Epidermal melanocyte (primary cell): ENCODE results near the gene TENM4.

Source experiments
- DNase-seq: peaks from one replicate; pipeline ENCODE4 v3.0.0; 2011; ENCODE audit warnings: low spot score; ENCODE audit not compliant: insufficient read length

The TENM4 gene

GRCh38 chr11:78683774-78684173, 757.1 kb downstream of the TENM4 start:
- no peak for DNase-seq

- no peak for DNase-seq
These were observed 764.7 kb downstream of the TENM4 start for GRCh38 chr11:78676026-78676557.

GRCh38 chr11:78672850-78673620, 767.8 kb downstream of the TENM4 start:
- no peak for DNase-seq

- DNase-seq = no peak
These were observed 771.6 kb downstream of the TENM4 start for GRCh38 chr11:78669249-78669648.

- DNase-seq = no peak
These were observed 773.4 kb downstream of the TENM4 start for GRCh38 chr11:78667461-78667860.

GRCh38 chr11:78666675-78667160, 774.1 kb downstream of the TENM4 start:
- no peak for DNase-seq

- no peak for DNase-seq
These were observed 776.2 kb downstream of the TENM4 start for GRCh38 chr11:78664636-78665035.

- DNase-seq = no peak
These were observed 778.0 kb downstream of the TENM4 start for GRCh38 chr11:78662811-78663210.

GRCh38 chr11:78660471-78660870, 780.4 kb downstream of the TENM4 start:
- DNase-seq = no peak

- no peak for DNase-seq
These were observed 781.2 kb downstream of the TENM4 start for GRCh38 chr11:78659326-78660270.

- no peak for DNase-seq
These were observed 782.6 kb downstream of the TENM4 start for GRCh38 chr11:78657968-78658839.

- DNase-seq = no peak
These were observed 783.4 kb downstream of the TENM4 start for GRCh38 chr11:78657441-78657840.

GRCh38 chr11:78656984-78657383, 783.8 kb downstream of the TENM4 start:
- DNase-seq = no peak

GRCh38 chr11:78656327-78656726, 784.5 kb downstream of the TENM4 start:
- DNase-seq = no peak

- no peak for DNase-seq
These were observed 785.3 kb downstream of the TENM4 start for GRCh38 chr11:78655561-78655960.

GRCh38 chr11:78654866-78655265, 786.0 kb downstream of the TENM4 start:
- no peak for DNase-seq

- no peak for DNase-seq
These were observed 786.8 kb downstream of the TENM4 start for GRCh38 chr11:78654071-78654470.

- no peak for DNase-seq
These were observed 787.4 kb downstream of the TENM4 start for GRCh38 chr11:78653294-78653909.

- no peak for DNase-seq
These were observed 788.0 kb downstream of the TENM4 start for GRCh38 chr11:78652843-78653239.
